NCI-H226 (cell line): ENCODE measurements around the gene OR52E6.

Source experiments
- DNase-seq: peaks from one replicate; pipeline ENCODE4 v3.0.0-alpha.2; 2015

OR52E6 gene

DNA sequence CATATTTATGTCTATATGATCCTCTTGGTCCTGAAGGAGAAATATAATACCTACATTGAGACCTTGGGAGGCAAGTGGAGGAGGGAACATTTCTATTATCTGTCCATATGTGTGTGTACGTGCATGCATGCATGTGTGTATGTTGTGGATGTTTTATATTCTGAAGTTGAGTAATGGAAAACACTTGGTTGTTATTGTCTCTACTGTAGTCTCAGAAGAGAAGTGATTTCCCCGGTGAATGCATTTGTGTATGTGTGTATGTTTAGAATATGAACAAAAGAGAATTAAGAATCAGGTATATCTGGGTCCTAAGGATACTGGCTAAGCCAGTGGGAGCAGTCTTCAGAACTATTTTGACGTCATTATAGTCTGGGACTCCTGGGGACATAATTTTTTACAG is 50.5 kb downstream of the OR52E6 start, which contains the start of gene OR52N1:
Gene OR52N1 (minus strand): TSS at position 101 of the 400 bp plus-strand sequence. CDS start 2,449 bp downstream, outside the sequence.
- no peak for DNase-seq
